GM23338 (cell line): ENCODE measurements around the gene DEFB110. TPM values are rescaled to one million over a fixed set of nuclear protein-coding genes. Genes with fewer than 3 reads are reported as not detected.

Source experiments
- ATAC-seq: fragments of 200-7000 bp; cut with Tn5 transposase; 3 replicates; pipeline ENCODE4 v1.9.1; 2020
- DNase-seq: peaks from one replicate; pipeline ENCODE4 v3.0.0-alpha.2; 2015; ENCODE audit warnings: low spot score
- H2AFZ ChIP-seq: fragments of 200-600 bp; sonication (generic); 2 replicates; pipeline ENCODE4 v1.8.0; 2016; ENCODE audit warnings: antibody characterized with exemption, mild to moderate bottlenecking, moderate library complexity
- H3F3A ChIP-seq: fragments of 200-600 bp; sonication (generic); replicated peaks from 2 replicates; pipeline ENCODE4 v1.8.0; 2017; ENCODE audit warnings: antibody characterized with exemption, mixed run types, low read depth
- H3K27ac ChIP-seq: fragments of 200-600 bp; sonication (generic); 2 replicates; pipeline ENCODE4 v1.6.1; 2016; ENCODE audit warnings: low read depth
- H3K27me3 ChIP-seq: fragments of 200-600 bp; sonication (generic); 2 replicates; pipeline ENCODE4 v1.8.0; 2016; ENCODE audit warnings: mild to moderate bottlenecking, mixed run types, moderate library complexity; ENCODE audit not compliant: insufficient read depth
- H3K36me3 ChIP-seq: fragments of 200-600 bp; sonication (generic); 2 replicates; pipeline ENCODE4 v1.8.0; 2016; ENCODE audit warnings: mild to moderate bottlenecking; ENCODE audit not compliant: insufficient read depth
- H3K4me1 ChIP-seq: fragments of 200-600 bp; sonication (generic); 2 replicates; pipeline ENCODE4 v1.8.0; 2016; ENCODE audit warnings: mild to moderate bottlenecking, moderate library complexity; ENCODE audit not compliant: insufficient read depth
- H3K4me2 ChIP-seq: fragments of 200-600 bp; sonication (generic); 2 replicates; pipeline ENCODE4 v1.7.1; 2017; ENCODE audit warnings: mixed run types
- H3K4me3 ChIP-seq: fragments of 200-600 bp; sonication (generic); 2 replicates; pipeline ENCODE4 v1.6.1; 2016; ENCODE audit warnings: mixed run types
- H3K79me2 ChIP-seq: fragments of 200-600 bp; sonication (generic); replicated peaks from 2 replicates; pipeline ENCODE4 v1.8.0; 2017; ENCODE audit warnings: mild to moderate bottlenecking; ENCODE audit not compliant: insufficient read depth
- H3K9me2 ChIP-seq: fragments of 200-600 bp; sonication (generic); 2 replicates; pipeline ENCODE4 v1.8.0; 2017; ENCODE audit not compliant: insufficient read depth
- H4K20me1 ChIP-seq: fragments of 200-600 bp; sonication (generic); replicated peaks from 2 replicates; pipeline ENCODE4 v1.8.0; 2017; ENCODE audit warnings: mild to moderate bottlenecking; ENCODE audit not compliant: insufficient read depth
- H3K27ac Mint-ChIP-seq: 2 replicates; pipeline ENCODE4 v1.8.0; 2020; ENCODE audit warnings: inconsistent platforms, mild to moderate bottlenecking, moderate library complexity, mixed read lengths
- H3K27me3 Mint-ChIP-seq: 3 replicates; pipeline ENCODE4 v1.8.0; 2022; ENCODE audit warnings: low read depth, mild to moderate bottlenecking, moderate library complexity, mixed read lengths, inconsistent platforms; ENCODE audit not compliant: insufficient read depth, poor library complexity
- H3K36me3 Mint-ChIP-seq: 3 replicates; pipeline ENCODE4 v1.8.0; 2021; ENCODE audit warnings: low read depth, mild to moderate bottlenecking, inconsistent platforms, moderate library complexity, mixed read lengths
- H3K4me1 Mint-ChIP-seq: 3 replicates; pipeline ENCODE4 v1.8.0; 2020; ENCODE audit warnings: mild to moderate bottlenecking, inconsistent platforms, mixed read lengths
- H3K4me3 Mint-ChIP-seq: 3 replicates; pipeline ENCODE4 v1.8.0; 2021; ENCODE audit warnings: moderate library complexity, mild to moderate bottlenecking, inconsistent platforms, mixed read lengths
- H3K9me3 Mint-ChIP-seq: 3 replicates; pipeline ENCODE4 v1.8.0; 2020; ENCODE audit warnings: moderate library complexity, mild to moderate bottlenecking, inconsistent platforms, mixed read lengths
- CREB1 ChIP-seq: fragments of 250-450 bp; sonication (Bioruptor Pico); IDR thresholded peaks from 2 replicates; pipeline ENCODE4 v1.5.0; 2020; ENCODE audit warnings: low read depth, mild to moderate bottlenecking, moderate library complexity
- EZH2 ChIP-seq: fragments of 200-600 bp; sonication (generic); IDR thresholded peaks from one replicate; pipeline ENCODE4 v1.8.0; 2017; ENCODE audit warnings: antibody characterized with exemption, mild to moderate bottlenecking, low read depth; ENCODE audit not compliant: unreplicated experiment
- EZH2phosphoT487 ChIP-seq: fragments of 200-600 bp; sonication (generic); IDR thresholded peaks from one replicate; pipeline ENCODE4 v1.8.1; 2018; ENCODE audit warnings: antibody characterized with exemption; ENCODE audit not compliant: unreplicated experiment
- JUNB ChIP-seq: IDR thresholded peaks from one replicate; pipeline ENCODE4 v1.6.1; 2016; ENCODE audit warnings: antibody characterized with exemption; ENCODE audit not compliant: unreplicated experiment
- NANOG ChIP-seq: IDR thresholded peaks from 2 replicates; pipeline ENCODE4 v1.6.1; 2016; ENCODE audit warnings: antibody characterized with exemption, borderline replicate concordance
- POLR2AphosphoS5 ChIP-seq: IDR thresholded peaks from 2 replicates; pipeline ENCODE4 v1.6.1; 2016; ENCODE audit warnings: antibody characterized with exemption, low read depth
- STAT1 ChIP-seq: IDR thresholded peaks from one replicate; pipeline ENCODE4 v1.6.1; 2016; ENCODE audit warnings: antibody characterized with exemption; ENCODE audit not compliant: unreplicated experiment
- ZNF114 ChIP-seq: fragments of 250-450 bp; sonication (Bioruptor Pico); IDR thresholded peaks from 2 replicates; pipeline ENCODE4 v1.5.0; 2020; ENCODE audit warnings: mild to moderate bottlenecking, moderate library complexity
- ZNF331 ChIP-seq: fragments of 250-450 bp; sonication (Bioruptor Pico); IDR thresholded peaks from 2 replicates; pipeline ENCODE4 v1.5.0; 2020; ENCODE audit warnings: low read depth, mild to moderate bottlenecking, moderate library complexity
- polyA plus RNA-seq: library from polyadenylated mRNA; unstranded; fragments of >200 nt; fragmentation: Nextera tagmentation; extraction: Ambion mirVana; gene quantifications from 2 replicates; pipeline ENCODE4 v1.2.1, GENCODE V29; 2016
- total RNA-seq: library from RNA; depleted of rRNA; stranded (reverse); fragments of >200 nt; shearing (Covaris generic); gene quantifications from 2 replicates; pipeline ENCODE4 v1.2.3, GENCODE V29; 2014
- TF ChIP-seq, protein P1 (sequence below): fragments of 250-450 bp; sonication (Bioruptor Pico); IDR thresholded peaks from 2 replicates; pipeline ENCODE4 v1.5.0; 2020; ENCODE audit warnings: mild to moderate bottlenecking, moderate library complexity
- TF ChIP-seq, protein P2 (sequence below), 2 experiments: fragments of 200-600 bp in 1 of 2; sonication (generic) in 1 of 2; conservative IDR thresholded peaks; 2 replicates each; pipeline versions ENCODE4 v1.5.1 to v1.6.1; 2016 to 2017; ENCODE audit warnings: antibody characterized with exemption in 2 of 2, low read depth in 2 of 2, mild to moderate bottlenecking in 2 of 2, moderate library complexity in 1 of 2
- TF ChIP-seq, protein P3 (sequence below): IDR thresholded peaks from 2 replicates; pipeline ENCODE4 v1.6.1; 2016; ENCODE audit warnings: antibody characterized with exemption
- TF ChIP-seq, protein P4 (sequence below): IDR thresholded peaks from one replicate; pipeline ENCODE4 v1.6.1; 2018; ENCODE audit warnings: antibody characterized with exemption; ENCODE audit not compliant: unreplicated experiment

Gene DEFB110
- total and polyA plus RNA-seq, 2 experiments from 2014 or later, result not detected

DNA sequence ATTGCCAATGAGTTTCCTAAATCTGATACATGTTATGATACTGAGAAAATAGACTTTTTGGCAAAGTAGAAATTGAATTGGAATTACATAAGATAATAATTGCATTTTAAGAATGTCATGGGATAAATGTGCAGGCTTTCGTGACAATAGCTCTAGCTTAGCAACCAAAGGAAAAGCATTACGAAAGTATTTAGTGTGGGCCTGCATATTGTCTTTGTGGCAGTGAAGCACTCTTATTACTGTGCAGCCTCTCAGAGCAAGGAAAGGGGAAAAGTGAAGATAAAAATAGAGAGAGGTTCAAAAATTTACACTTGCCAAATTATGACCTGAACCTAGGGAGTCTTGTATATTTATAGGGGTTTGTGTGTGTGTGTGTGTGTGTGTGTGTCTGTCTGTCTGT, 39.7 kb downstream of the DEFB110 start:
- no peaks in the 10 kb centered on the region for H3K27me3 ChIP-seq
- H4K20me1 ChIP-seq, result no peaks in the 10 kb centered on the region
- no peaks in the 10 kb centered on the region for H3K36me3 ChIP-seq
- peaks cover 3% of the 10 kb centered on the region; the same call in 1 of the 2 replicates for H3K4me1 ChIP-seq
- H3F3A ChIP-seq, result no peaks in the 10 kb centered on the region
- Mint-ChIP-seq H3K27ac (no peak overlapping the region), H3K27me3 (no peaks in the 10 kb centered on the region), H3K36me3 (no peaks in the 10 kb centered on the region), H3K4me1 (peaks cover 9% of the 10 kb centered on the region; the same call in 2 of the 3 replicates), H3K4me3 (no peak overlapping the region), H3K9me3 (peaks cover 2% of the 10 kb centered on the region; the same call in 1 of the 3 replicates)
- DNase-seq, result no peak
- H3K4me2 ChIP-seq, result no peak overlapping the region
- no peak overlapping the region for H2AFZ ChIP-seq
- no peak overlapping the region for H3K27ac ChIP-seq
- TF ChIP-seq, protein P1, sequence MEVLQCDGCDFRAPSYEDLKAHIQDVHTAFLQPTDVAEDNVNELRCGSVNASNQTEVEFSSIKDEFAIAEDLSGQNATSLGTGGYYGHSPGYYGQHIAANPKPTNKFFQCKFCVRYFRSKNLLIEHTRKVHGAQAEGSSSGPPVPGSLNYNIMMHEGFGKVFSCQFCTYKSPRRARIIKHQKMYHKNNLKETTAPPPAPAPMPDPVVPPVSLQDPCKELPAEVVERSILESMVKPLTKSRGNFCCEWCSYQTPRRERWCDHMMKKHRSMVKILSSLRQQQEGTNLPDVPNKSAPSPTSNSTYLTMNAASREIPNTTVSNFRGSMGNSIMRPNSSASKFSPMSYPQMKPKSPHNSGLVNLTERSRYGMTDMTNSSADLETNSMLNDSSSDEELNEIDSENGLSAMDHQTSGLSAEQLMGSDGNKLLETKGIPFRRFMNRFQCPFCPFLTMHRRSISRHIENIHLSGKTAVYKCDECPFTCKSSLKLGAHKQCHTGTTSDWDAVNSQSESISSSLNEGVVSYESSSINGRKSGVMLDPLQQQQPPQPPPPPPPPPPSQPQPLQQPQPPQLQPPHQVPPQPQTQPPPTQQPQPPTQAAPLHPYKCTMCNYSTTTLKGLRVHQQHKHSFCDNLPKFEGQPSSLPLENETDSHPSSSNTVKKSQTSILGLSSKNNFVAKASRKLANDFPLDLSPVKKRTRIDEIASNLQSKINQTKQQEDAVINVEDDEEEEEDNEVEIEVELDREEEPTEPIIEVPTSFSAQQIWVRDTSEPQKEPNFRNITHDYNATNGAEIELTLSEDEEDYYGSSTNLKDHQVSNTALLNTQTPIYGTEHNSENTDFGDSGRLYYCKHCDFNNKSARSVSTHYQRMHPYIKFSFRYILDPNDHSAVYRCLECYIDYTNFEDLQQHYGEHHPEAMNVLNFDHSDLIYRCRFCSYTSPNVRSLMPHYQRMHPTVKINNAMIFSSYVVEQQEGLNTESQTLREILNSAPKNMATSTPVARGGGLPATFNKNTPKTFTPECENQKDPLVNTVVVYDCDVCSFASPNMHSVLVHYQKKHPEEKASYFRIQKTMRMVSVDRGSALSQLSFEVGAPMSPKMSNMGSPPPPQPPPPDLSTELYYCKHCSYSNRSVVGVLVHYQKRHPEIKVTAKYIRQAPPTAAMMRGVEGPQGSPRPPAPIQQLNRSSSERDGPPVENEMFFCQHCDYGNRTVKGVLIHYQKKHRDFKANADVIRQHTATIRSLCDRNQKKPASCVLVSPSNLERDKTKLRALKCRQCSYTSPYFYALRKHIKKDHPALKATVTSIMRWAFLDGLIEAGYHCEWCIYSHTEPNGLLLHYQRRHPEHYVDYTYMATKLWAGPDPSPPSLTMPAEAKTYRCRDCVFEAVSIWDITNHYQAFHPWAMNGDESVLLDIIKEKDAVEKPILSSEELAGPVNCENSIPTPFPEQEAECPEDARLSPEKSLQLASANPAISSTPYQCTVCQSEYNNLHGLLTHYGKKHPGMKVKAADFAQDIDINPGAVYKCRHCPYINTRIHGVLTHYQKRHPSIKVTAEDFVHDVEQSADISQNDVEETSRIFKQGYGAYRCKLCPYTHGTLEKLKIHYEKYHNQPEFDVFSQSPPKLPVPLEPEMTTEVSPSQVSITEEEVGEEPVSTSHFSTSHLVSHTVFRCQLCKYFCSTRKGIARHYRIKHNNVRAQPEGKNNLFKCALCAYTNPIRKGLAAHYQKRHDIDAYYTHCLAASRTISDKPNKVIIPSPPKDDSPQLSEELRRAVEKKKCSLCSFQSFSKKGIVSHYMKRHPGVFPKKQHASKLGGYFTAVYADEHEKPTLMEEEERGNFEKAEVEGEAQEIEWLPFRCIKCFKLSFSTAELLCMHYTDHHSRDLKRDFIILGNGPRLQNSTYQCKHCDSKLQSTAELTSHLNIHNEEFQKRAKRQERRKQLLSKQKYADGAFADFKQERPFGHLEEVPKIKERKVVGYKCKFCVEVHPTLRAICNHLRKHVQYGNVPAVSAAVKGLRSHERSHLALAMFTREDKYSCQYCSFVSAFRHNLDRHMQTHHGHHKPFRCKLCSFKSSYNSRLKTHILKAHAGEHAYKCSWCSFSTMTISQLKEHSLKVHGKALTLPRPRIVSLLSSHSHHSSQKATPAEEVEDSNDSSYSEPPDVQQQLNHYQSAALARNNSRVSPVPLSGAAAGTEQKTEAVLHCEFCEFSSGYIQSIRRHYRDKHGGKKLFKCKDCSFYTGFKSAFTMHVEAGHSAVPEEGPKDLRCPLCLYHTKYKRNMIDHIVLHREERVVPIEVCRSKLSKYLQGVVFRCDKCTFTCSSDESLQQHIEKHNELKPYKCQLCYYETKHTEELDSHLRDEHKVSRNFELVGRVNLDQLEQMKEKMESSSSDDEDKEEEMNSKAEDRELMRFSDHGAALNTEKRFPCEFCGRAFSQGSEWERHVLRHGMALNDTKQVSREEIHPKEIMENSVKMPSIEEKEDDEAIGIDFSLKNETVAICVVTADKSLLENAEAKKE, result no peak
- TF ChIP-seq EZH2 (no peak), JUNB (no peak), STAT1 (no peak), ZNF331 (CRISPR knock-in tag) (no peak), ZNF114 (CRISPR knock-in tag) (no peak), EZH2phosphoT487 (no peak), POLR2AphosphoS5 (no peak), CREB1 (CRISPR knock-in tag) (no peak), NANOG (no peak)
- TF ChIP-seq, protein P2, sequence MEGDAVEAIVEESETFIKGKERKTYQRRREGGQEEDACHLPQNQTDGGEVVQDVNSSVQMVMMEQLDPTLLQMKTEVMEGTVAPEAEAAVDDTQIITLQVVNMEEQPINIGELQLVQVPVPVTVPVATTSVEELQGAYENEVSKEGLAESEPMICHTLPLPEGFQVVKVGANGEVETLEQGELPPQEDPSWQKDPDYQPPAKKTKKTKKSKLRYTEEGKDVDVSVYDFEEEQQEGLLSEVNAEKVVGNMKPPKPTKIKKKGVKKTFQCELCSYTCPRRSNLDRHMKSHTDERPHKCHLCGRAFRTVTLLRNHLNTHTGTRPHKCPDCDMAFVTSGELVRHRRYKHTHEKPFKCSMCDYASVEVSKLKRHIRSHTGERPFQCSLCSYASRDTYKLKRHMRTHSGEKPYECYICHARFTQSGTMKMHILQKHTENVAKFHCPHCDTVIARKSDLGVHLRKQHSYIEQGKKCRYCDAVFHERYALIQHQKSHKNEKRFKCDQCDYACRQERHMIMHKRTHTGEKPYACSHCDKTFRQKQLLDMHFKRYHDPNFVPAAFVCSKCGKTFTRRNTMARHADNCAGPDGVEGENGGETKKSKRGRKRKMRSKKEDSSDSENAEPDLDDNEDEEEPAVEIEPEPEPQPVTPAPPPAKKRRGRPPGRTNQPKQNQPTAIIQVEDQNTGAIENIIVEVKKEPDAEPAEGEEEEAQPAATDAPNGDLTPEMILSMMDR (conservative IDR thresholded peaks at IDR 0.05; ENCODE audit: low read depth in 2 of 2), result no peak
- TF ChIP-seq, protein P3, sequence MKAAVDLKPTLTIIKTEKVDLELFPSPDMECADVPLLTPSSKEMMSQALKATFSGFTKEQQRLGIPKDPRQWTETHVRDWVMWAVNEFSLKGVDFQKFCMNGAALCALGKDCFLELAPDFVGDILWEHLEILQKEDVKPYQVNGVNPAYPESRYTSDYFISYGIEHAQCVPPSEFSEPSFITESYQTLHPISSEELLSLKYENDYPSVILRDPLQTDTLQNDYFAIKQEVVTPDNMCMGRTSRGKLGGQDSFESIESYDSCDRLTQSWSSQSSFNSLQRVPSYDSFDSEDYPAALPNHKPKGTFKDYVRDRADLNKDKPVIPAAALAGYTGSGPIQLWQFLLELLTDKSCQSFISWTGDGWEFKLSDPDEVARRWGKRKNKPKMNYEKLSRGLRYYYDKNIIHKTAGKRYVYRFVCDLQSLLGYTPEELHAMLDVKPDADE, result no peak
- TF ChIP-seq, protein P4, sequence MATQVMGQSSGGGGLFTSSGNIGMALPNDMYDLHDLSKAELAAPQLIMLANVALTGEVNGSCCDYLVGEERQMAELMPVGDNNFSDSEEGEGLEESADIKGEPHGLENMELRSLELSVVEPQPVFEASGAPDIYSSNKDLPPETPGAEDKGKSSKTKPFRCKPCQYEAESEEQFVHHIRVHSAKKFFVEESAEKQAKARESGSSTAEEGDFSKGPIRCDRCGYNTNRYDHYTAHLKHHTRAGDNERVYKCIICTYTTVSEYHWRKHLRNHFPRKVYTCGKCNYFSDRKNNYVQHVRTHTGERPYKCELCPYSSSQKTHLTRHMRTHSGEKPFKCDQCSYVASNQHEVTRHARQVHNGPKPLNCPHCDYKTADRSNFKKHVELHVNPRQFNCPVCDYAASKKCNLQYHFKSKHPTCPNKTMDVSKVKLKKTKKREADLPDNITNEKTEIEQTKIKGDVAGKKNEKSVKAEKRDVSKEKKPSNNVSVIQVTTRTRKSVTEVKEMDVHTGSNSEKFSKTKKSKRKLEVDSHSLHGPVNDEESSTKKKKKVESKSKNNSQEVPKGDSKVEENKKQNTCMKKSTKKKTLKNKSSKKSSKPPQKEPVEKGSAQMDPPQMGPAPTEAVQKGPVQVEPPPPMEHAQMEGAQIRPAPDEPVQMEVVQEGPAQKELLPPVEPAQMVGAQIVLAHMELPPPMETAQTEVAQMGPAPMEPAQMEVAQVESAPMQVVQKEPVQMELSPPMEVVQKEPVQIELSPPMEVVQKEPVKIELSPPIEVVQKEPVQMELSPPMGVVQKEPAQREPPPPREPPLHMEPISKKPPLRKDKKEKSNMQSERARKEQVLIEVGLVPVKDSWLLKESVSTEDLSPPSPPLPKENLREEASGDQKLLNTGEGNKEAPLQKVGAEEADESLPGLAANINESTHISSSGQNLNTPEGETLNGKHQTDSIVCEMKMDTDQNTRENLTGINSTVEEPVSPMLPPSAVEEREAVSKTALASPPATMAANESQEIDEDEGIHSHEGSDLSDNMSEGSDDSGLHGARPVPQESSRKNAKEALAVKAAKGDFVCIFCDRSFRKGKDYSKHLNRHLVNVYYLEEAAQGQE, result no peak
- H3K4me3 ChIP-seq, result no peak overlapping the region
- no peaks in the 10 kb centered on the region for H3K9me2 ChIP-seq
- ATAC-seq, result no peak
- H3K79me2 ChIP-seq, result no peaks in the 10 kb centered on the region
